HCT116 (cell line): ENCODE data around the gene DVL1.

Experiments used
- CBX3 ChIP-seq: IDR thresholded peaks from 2 replicates; pipeline ENCODE4 v1.6.1; 2012; ENCODE audit warnings: low read depth
- CEBPB ChIP-seq: IDR thresholded peaks from 2 replicates; pipeline ENCODE4 v1.6.1; 2012; ENCODE audit warnings: low read depth
- CTCF ChIP-seq, 3 experiments: fragments of 200-600 bp in 1 of 3; sonication (generic) in 1 of 3; IDR thresholded peaks in 2 of 3; conservative IDR thresholded peaks in 1 of 3; 2 replicates each; pipeline ENCODE4 v1.5.1; 2012 to 2017; ENCODE audit warnings: low read depth in 2 of 3, low read length in 2 of 3, antibody characterized with exemption in 1 of 3, borderline replicate concordance in 1 of 3, control low read depth in 1 of 3, mild to moderate bottlenecking in 1 of 3, mixed read lengths in 1 of 3, mixed run types in 1 of 3, moderate library complexity in 1 of 3; ENCODE audit not compliant: insufficient read depth in 1 of 3
- EZH2 ChIP-seq: fragments of 200-600 bp; sonication (generic); IDR thresholded peaks from 2 replicates; pipeline ENCODE4 v1.6.1; 2017; ENCODE audit warnings: antibody characterized with exemption, mixed run types
- EZH2phosphoT487 ChIP-seq: fragments of 200-600 bp; IDR thresholded peaks from 2 replicates; pipeline ENCODE4 v1.6.1; 2018; ENCODE audit warnings: antibody characterized with exemption, borderline replicate concordance
- JUND ChIP-seq: IDR thresholded peaks from 2 replicates; pipeline ENCODE4 v1.6.1; 2012
- POLR2A ChIP-seq: IDR thresholded peaks from 2 replicates; pipeline ENCODE4 v1.7.0; 2011; ENCODE audit warnings: borderline replicate concordance; ENCODE audit not compliant: insufficient read depth, insufficient read length; ENCODE audit errors: extremely low read depth
- POLR2AphosphoS5 ChIP-seq: IDR thresholded peaks from 2 replicates; pipeline ENCODE4 v1.6.1; 2011; ENCODE audit warnings: mild to moderate bottlenecking, low read depth, low read length, moderate library complexity
- RAD21 ChIP-seq: IDR thresholded peaks from 2 replicates; pipeline ENCODE4 v1.6.1; 2012; ENCODE audit warnings: low read depth, mild to moderate bottlenecking
- REST ChIP-seq: IDR thresholded peaks from 2 replicates; pipeline ENCODE4 v1.6.1; 2012; ENCODE audit warnings: low read depth
- SIN3A ChIP-seq: IDR thresholded peaks from 2 replicates; pipeline ENCODE4 v1.6.1; 2012; ENCODE audit warnings: low read depth
- SP1 ChIP-seq: IDR thresholded peaks from 2 replicates; pipeline ENCODE4 v1.6.1; 2012; ENCODE audit warnings: low read depth
- YY1 ChIP-seq: IDR thresholded peaks from 2 replicates; pipeline ENCODE4 v1.6.1; 2011; ENCODE audit warnings: low read length, low read depth, moderate library complexity, mild to moderate bottlenecking; ENCODE audit not compliant: insufficient replicate concordance; ENCODE audit errors: extremely low read depth
- ZNF274 ChIP-seq: fragments of 200-500 bp; sonication (Bioruptor generic); IDR thresholded peaks from 2 replicates; pipeline ENCODE4 v1.6.1; 2014; ENCODE audit warnings: mild to moderate bottlenecking, low read depth, low read length, inconsistent platforms

GRCh38 chr1:1356166-1356795 lies 7.1 kb upstream of the DVL1 start:
- TF ChIP-seq POLR2A, result no peak
- no peak for TF ChIP-seq CTCF (IDR thresholded peaks at IDR 0.05 in 2 of 3, conservative IDR thresholded peaks at IDR 0.05 in 1 of 3; ENCODE audit: borderline replicate concordance in 1 of 3, insufficient read depth in 1 of 3, low read depth in 2 of 3, low read length in 2 of 3)
- no peak for TF ChIP-seq EZH2
- no peak for TF ChIP-seq REST
- TF ChIP-seq CEBPB, result no peak
- TF ChIP-seq RAD21, result no peak
- no peak for TF ChIP-seq POLR2AphosphoS5
- no peak for TF ChIP-seq EZH2phosphoT487
- no peak for TF ChIP-seq ZNF274
- TF ChIP-seq SIN3A, result no peak
- no peak for TF ChIP-seq CBX3
- TF ChIP-seq SP1, result no peak
- no peak for TF ChIP-seq JUND
- TF ChIP-seq YY1, result no peak
